Natural killer cell (primary cell): ENCODE data around the gene RBCK1. TPM values are rescaled to one million over a fixed set of nuclear protein-coding genes. Genes with fewer than 3 reads are reported as not detected.

ENCODE experiments used
- ATAC-seq, 3 donors: fragments of 150-1000 bp in 2 of 3; fragments of 200-7000 bp in 1 of 3; cut with Tn5 transposase; 1 replicate in 1 of 3; 2 replicates in 2 of 3; pipeline ENCODE4 v1.10.0; 2021; ENCODE audit warnings: mild to moderate bottlenecking in 2 of 3, moderate library complexity in 2 of 3
- DNase-seq, 2 donors: peaks; one replicate each; pipeline versions ENCODE4 v3.0.0 to v3.0.0-alpha.2; 2013 to 2021; ENCODE audit warnings: mixed read lengths in 1 of 2
- H3K27ac ChIP-seq: one replicate; pipeline ENCODE4 v1.5.1; 2013; ENCODE audit warnings: mild to moderate bottlenecking, low read length
- H3K27me3 ChIP-seq: one replicate; pipeline ENCODE4 v1.6.1; 2013; ENCODE audit warnings: low read length; ENCODE audit not compliant: control insufficient read depth, insufficient read depth
- H3K36me3 ChIP-seq: one replicate; pipeline ENCODE4 v1.6.1; 2013; ENCODE audit warnings: low read length; ENCODE audit not compliant: control insufficient read depth, insufficient read depth
- H3K4me1 ChIP-seq: one replicate; pipeline ENCODE4 v1.6.1; 2013; ENCODE audit warnings: low read length; ENCODE audit not compliant: control insufficient read depth, insufficient read depth
- H3K4me3 ChIP-seq: one replicate; pipeline ENCODE4 v1.5.1; 2013; ENCODE audit warnings: low read length
- H3K9me3 ChIP-seq: one replicate; pipeline ENCODE4 v1.6.1; 2013; ENCODE audit warnings: low read length; ENCODE audit not compliant: control insufficient read depth, insufficient read depth
- H3K27ac Mint-ChIP-seq, 2 donors: one replicate each; pipeline ENCODE4 v1.8.0; 2022; ENCODE audit warnings: mild to moderate bottlenecking in 2 of 2, mixed read lengths in 2 of 2, moderate library complexity in 1 of 2
- H3K27me3 Mint-ChIP-seq, 2 donors: one replicate each; pipeline ENCODE4 v1.8.0; 2022; ENCODE audit warnings: low read depth in 2 of 2, mixed read lengths in 2 of 2
- H3K36me3 Mint-ChIP-seq: one replicate; pipeline ENCODE4 v1.8.0; 2022; ENCODE audit warnings: mixed read lengths
- H3K4me1 Mint-ChIP-seq, 2 donors: one replicate each; pipeline ENCODE4 v1.8.0; 2022; ENCODE audit warnings: mixed read lengths in 2 of 2
- H3K4me3 Mint-ChIP-seq: one replicate; pipeline ENCODE4 v1.8.0; 2022; ENCODE audit warnings: mild to moderate bottlenecking, moderate library complexity, mixed read lengths
- H3K9me3 Mint-ChIP-seq, 2 donors: one replicate each; pipeline ENCODE4 v1.8.0; 2022; ENCODE audit warnings: mixed read lengths in 2 of 2
- WGBS: methylation state at CpG from one replicate; pipeline ENCODE4 v1.1.7; 2013; ENCODE audit warnings: missing lambda C conversion rate; ENCODE audit not compliant: insufficient coverage; 5-methylcytosine and 5-hydroxymethylcytosine counted together
- intact Hi-C: fragments of 100-400 bp; cut with micrococcal nuclease; formaldehyde crosslinking; loops from one replicate; pipeline ENCODE4 v1.14.2; 2022
- total RNA-seq, 4 donors: library from RNA; stranded (reverse); fragments of 120-200 nt in 1 of 4; gene quantifications; one replicate each; pipeline versions ENCODE4 v1.2.3 to v1.2.4, GENCODE V29; 2013 to 2022
- TF ChIP-seq, protein P1 (sequence below): fragments of 200-600 bp; IDR thresholded peaks from one replicate; pipeline ENCODE4 v1.8.0; 2022; ENCODE audit warnings: antibody characterized with exemption

Gene RBCK1
- total RNA-seq, 3 donors from 2014 or later (not counting 1 experiment from before 2014, with no cell fraction given), result 102 to 131 (median 104) TPM

DNA sequence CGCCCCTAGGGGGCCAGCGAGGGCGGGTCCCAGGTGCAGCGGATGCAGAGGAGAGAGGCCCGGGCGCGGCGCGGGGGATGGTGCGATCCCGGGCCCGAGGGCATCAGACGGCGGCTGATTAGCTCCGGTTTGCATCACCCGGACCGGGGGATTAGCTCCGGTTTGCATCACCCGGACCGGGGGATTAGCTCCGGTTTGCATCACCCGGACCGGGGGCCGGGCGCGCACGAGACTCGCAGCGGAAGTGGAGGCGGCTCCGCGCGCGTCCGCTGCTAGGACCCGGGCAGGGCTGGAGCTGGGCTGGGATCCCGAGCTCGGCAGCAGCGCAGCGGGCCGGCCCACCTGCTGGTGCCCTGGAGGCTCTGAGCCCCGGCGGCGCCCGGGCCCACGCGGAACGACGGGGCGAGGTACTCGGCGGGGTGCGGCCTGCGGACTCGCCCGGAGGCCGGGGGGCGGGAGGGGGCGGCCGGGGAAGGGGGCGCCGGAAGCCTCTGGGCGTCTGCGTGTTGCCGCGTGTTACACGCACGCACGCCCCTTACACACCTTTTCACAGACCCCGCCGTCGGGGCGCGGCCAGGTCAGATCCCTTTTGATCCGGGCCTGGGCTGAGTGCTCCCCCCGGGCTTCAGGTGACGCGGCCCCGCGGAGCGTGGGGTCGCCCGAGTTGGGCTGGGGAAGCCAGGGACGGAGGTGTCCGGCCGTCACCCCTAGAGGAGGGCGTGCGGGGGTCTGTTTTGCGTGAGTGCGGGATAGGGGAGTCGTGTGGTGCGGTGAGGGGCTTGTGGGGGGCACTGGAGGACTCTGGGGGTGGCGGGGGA, 27.1 kb upstream of the RBCK1 start:
- no peaks in the 10 kb centered on the region for H3K9me3 ChIP-seq
- Mint-ChIP-seq H3K36me3 (no peaks in the 10 kb centered on the region), H3K27me3 (no peaks in the 10 kb centered on the region), H3K27ac (peak overlapping the region in 1 of 2 donors; percentile 55), H3K4me3 (peak overlapping the region; percentile 94), H3K9me3 (no peaks in the 10 kb centered on the region), H3K4me1 (peaks cover 7 to 24% of the 10 kb centered on the region in 2 donors)
- peaks cover under 1% of the 10 kb centered on the region for H3K36me3 ChIP-seq
- ATAC-seq (peak; percentile 53 to 64 (median 58)), DNase-seq (peak; percentile 49 to 69)
- peaks cover 9% of the 10 kb centered on the region for H3K4me1 ChIP-seq
- intact Hi-C loops, result no loop called here
- peak overlapping the region; percentile 74 for H3K4me3 ChIP-seq
- TF ChIP-seq, protein P1, sequence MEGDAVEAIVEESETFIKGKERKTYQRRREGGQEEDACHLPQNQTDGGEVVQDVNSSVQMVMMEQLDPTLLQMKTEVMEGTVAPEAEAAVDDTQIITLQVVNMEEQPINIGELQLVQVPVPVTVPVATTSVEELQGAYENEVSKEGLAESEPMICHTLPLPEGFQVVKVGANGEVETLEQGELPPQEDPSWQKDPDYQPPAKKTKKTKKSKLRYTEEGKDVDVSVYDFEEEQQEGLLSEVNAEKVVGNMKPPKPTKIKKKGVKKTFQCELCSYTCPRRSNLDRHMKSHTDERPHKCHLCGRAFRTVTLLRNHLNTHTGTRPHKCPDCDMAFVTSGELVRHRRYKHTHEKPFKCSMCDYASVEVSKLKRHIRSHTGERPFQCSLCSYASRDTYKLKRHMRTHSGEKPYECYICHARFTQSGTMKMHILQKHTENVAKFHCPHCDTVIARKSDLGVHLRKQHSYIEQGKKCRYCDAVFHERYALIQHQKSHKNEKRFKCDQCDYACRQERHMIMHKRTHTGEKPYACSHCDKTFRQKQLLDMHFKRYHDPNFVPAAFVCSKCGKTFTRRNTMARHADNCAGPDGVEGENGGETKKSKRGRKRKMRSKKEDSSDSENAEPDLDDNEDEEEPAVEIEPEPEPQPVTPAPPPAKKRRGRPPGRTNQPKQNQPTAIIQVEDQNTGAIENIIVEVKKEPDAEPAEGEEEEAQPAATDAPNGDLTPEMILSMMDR, result no peak
- under 1% methylated on average over 93 of the region's 93 CpGs for WGBS
- H3K27me3 ChIP-seq, result no peaks in the 10 kb centered on the region
- peak overlapping the region; percentile 30 for H3K27ac ChIP-seq

- peaks cover 9% of the 10 kb centered on the region for H3K4me1 ChIP-seq
- TF ChIP-seq, protein P1, result no peak
- H3K9me3 Mint-ChIP-seq, result no peaks in the 10 kb centered on the region
- H3K27me3 Mint-ChIP-seq, result no peaks in the 10 kb centered on the region
- ATAC-seq (peak; percentile 75 to 81 (median 76)), DNase-seq (peak; percentile 49 to 82)
- peak overlapping the region; percentile 74 for H3K4me3 ChIP-seq
- no peaks in the 10 kb centered on the region for H3K9me3 ChIP-seq
- H3K36me3 Mint-ChIP-seq, result no peaks in the 10 kb centered on the region
- peak overlapping the region; percentile 11 for H3K27ac ChIP-seq
- H3K27me3 ChIP-seq, result no peaks in the 10 kb centered on the region
- peaks cover 7 to 24% of the 10 kb centered on the region in 2 donors for H3K4me1 Mint-ChIP-seq
- under 1% methylated on average over 47 of the region's 49 CpGs for WGBS
- H3K27ac Mint-ChIP-seq, result peak overlapping the region; percentile 55 to 63
- intact Hi-C loops, result no loop called here
- H3K36me3 ChIP-seq, result peaks cover 3% of the 10 kb centered on the region
- H3K4me3 Mint-ChIP-seq, result peak overlapping the region; percentile 94
Measured at GRCh38 chr20:381581-382290, 26.4 kb upstream of the RBCK1 start.

GRCh38 chr20:382291-383115, 25.6 kb upstream of the RBCK1 start:
- Histone ChIP-seq H3K27me3 (no peaks in the 10 kb centered on the region), H3K9me3 (no peaks in the 10 kb centered on the region), H3K4me1 (peaks cover 9% of the 10 kb centered on the region), H3K4me3 (no peak overlapping the region), H3K36me3 (peaks cover 3% of the 10 kb centered on the region), H3K27ac (no peak overlapping the region)
- H3K4me1 Mint-ChIP-seq, result peaks cover 7 to 24% of the 10 kb centered on the region in 2 donors
- no peaks in the 10 kb centered on the region for H3K36me3 Mint-ChIP-seq
- peak overlapping the region; percentile 94 for H3K4me3 Mint-ChIP-seq
- DNase-seq (no peak), ATAC-seq (no peak)
- 67% methylated on average over 8 of the region's 8 CpGs for WGBS
- H3K9me3 Mint-ChIP-seq, result no peaks in the 10 kb centered on the region
- intact Hi-C loops, result no loop called here
- TF ChIP-seq, protein P1, result no peak
- peak overlapping the region; percentile 55 to 63 for H3K27ac Mint-ChIP-seq
- no peaks in the 10 kb centered on the region for H3K27me3 Mint-ChIP-seq
